ENCODE data around the gene ELL2.

Gene ELL2

DNA sequence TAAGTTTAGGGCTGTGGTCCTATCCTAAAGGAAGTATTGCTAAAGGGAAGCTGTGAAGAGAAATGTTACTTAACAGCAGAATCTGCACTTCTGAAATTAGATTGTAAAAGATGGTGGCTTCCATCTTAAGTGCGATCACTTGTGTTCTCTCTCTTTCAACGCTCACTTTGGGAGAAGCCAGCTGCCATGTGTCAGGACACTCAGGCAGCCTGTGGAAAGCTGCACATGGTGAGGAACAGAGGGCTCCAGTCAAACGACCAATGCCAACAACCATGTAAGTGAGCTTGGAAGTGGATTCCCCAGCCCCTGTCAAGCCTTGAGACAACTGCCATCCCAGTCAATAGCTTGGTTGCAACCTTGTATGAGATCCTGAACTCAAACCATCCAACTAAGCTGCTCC is 87.4 kb downstream of the ELL2 start:
- no peak for DNase-seq

DNA sequence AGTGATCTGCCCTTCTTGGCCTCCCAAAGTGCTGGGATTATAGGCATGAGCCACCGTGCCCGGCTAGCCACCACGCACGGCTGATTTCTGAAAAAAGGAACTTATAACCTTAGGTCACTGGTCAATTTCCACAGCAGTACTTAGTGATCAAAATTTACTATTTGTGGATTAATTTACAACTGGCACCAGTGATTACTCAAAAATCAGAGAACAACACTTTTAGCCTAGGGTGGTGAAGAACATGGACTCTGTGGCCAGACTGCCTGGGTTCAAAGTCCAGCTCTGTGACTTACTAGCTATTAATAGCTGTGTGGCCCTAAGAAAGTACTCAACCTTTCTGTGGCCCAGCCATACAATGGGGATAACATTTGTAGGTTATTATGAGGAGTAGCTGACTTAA is 88.3 kb downstream of the ELL2 start:
- no peak for DNase-seq

DNA sequence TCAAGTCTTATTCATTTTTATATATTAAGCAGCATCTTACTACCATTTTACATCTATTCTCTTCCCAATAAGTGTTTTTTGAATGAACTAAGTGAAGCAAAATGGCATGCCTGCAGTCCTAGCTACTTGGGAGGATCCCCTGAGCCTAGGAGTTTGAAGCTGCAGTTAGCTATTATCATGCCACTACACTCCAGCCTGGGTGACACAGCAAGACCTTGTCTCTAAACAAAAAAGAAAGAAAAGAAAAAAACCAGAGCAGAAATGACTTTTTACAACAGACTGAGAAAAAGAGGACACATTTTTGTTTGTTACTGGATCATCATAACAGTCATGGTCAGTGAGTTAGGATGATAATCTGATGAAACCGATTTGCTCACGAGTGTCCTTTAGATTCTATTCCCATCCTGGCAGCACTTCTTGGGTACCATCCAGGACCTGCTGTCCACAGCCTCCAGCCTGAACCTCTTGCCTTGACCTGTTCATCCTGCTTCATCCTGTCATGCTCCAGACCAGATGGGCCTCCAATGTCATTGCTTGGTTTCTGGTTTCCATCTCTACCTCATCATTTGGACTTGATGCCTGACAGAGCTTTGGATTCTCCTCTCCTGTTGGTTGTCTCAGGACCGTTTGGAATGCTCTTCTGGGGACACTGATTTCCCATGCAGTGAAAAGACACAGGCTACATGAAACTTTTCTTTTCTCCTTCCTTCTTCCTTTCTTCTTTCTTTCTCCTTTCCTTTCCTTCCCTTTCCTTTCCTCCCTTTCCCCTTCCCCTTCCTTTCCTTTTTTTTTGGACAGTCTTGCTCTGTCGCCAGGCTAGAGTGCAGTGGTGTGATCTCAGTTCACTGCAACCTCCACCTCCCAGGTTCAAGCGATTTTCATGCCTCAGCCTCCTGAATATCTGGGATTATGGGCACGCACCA is 89.0 kb downstream of the ELL2 start:
- no peak for DNase-seq

DNA sequence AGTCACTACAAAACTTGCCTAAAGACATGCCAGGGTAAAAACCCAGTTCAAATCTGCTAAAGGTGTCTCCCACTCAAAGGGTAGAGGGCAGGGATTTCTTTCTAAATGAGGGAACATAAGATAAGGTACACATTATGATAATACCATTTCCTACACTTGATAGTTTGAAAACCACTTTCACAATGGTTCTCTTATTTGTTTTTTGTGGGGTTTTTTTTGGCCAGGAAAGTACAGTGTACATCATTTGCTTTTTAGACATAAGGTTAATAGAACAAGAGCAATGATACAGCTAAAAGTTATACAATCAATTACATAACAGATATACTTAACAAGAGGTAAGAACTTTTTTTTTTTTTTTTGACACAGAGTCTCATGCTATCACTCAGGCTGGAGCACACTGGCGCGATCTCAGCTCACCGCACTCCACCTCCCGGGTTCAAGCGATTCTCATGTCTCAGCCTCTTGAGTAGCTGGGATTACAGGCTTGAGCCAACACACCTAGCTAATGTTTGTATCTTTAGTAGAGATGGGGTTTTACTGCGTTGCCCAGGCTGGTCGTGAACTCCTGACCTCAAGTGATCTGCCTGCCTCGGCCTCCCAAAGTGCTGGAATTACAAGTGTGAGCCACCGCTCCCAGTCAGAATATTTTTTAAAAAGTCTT is 90.4 kb downstream of the ELL2 start:
- no peak for DNase-seq

DNA sequence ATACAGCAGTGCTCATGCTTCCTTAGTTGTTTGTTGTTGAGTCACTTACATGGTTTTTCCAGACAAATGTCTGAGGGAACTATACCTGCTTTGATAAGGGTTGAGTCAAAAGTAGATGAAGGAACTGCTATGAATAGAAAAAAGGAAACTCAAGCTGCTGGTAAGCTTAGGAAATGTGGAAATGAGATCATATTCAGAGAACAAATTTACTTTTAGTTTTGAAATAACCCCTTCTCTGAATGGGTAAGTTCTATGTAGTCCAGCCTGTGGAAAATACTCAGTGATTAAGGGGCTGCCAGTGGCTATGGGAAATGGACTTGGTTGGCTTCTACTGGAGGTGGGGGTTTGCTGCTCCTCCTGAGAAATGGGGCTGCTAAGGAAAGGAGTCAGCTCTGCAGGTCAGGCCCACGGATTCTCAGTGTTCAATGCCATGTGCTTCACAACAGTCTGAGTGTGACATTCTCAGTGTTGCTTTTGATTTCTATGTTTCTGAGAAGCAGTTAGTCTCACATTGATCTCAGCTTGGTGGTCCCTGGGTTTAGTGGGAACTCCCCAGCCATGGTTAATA is 91.5 kb downstream of the ELL2 start:
- DNase-seq: peak; percentile 26 to 42

DNA sequence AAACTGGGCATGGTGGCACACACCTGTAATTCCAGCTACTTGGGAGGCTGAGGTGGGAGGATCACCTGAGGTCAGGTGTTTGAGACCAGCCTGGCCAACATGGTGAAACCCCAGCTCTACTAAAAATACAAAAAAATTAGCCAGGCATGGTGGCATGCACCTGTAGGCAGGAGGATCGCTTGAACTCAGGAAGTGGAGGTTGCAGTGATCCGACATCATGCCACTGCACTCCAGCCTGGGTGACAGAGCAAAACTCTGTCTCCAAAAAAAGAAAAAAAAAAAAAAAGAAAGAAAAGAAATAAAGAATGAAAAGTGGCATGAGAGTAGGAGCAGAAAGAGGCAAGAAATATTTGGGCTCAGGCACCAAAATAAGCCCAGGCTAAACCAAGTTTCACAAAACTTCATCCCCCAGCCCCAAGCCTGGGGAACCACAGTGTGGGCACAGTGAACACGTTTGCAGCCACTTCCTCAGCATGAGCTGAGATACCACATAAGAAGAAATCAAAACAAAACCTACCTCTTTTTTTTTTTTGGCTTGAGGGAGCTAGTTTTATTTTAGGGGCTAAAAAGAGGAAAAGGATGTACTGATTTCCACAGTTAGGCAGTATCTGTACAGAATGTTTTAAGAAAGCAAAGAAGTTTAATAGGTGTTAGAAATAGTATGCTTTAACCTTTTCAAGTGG is 92.3 kb downstream of the ELL2 start:
- peak in 1 of 2 donors; percentile 33 for DNase-seq

DNA sequence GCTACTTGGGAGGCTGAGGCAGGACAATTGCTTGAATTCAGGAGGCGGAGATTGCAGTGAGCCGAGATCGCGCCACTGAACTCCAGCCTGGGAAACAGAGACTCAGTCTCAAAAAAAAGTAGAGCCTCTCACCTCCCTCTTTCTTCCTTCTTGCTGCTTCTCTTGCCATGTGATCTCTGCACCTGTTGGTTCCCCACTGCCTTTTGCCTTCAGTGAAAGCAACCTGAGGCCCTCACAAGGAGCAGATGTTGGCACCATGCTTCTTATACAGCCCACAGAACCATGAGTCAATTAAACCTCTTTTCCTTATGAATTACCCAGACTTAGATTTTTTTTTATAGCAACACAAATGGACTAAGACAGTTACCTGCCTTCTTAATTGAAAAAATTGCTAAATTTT is 93.5 kb downstream of the ELL2 start:
- DNase-seq: no peak

DNA sequence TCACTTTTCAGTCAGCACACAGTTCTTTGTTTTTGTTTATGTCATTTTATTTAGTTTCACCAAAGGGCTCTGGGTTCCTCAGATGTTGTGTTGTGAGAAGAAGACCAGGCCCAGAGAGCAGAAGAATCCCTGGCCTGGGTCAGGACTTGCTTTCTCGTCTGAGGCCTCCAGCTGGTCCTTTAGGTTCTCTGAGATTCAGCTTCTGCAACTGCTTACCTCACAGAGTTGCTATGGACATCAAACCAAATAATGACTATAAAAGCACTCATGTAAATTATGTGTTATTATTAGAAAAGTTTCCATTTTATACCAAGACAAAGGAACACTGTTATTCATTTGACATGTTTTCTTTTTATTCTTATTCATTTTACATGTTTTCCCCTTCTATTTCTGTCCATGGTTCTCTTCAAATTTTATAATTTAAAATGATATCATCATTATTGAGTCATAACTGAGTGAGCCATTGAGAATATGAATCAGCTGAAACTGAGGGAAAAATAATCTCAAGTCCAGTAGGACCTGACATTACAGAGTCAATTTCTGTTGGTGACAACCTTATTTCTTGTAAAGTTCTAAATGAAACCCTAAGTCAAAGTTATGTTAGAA is 95.1 kb downstream of the ELL2 start:
- DNase-seq: no peak

DNA sequence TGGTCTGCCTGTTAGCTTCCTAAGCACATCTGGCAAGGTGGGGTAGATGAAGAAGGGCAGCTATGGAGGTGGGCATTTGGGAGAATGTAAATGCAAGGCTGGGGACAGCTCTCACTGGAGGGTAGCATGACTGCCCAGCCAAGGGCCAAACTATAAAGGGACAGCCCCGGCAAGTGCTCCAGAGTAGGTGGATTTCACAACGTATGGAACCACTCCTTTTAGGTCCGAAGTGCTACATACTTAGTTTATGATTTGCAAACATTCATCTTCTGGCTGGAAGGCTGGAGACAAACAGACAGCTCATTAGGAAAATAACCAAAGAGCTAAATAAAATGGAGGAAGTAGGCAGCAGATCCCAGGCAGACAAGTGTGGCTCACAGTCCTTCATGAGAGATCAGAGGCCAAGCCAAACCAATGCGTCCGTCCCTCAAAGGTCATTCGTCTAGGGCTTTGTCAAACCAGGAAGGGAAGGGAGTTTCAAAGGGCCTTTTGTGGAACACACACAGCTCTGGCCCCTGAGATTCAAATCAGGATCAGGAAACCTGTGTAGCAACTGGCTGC is 96.6 kb downstream of the ELL2 start:
- no peak for DNase-seq

DNA sequence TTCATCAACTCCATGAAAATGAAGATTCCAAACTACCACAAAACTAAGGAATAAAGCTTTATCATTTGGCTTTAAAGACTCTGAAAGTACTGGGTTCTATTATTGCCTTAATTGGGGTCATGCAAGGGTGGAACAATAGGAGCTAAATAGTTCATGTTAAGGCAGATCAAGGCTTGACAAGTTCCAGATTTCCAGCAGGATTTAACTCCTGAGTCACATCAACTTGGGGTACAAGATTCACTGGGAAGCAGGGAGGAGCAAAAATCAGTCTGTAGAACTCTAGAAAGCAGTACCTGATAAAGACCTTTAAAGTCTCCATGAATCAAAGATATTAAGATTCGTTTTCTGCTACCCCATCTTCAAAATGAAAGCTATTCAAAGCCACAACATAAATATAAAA is 97.2 kb downstream of the ELL2 start:
- no peak for DNase-seq

DNA sequence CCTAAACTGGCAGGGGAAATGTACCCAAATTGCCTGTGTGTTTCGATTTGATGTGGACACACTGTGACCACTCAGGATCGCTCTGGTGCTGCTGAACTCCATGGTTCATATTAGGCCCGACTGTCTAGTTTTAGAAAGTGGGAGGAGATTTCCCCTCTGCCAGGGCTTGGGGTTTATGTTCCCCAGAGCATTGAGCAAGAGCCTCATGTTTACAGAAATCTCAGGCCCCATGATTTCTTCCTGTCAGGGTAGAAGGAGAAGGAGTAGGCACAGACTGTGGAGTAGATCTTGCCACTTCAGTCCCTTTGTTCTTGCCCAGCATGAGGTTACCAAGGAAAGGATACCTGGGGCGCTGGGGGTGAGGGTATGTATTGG is 98.3 kb downstream of the ELL2 start:
- no peak for DNase-seq

DNA sequence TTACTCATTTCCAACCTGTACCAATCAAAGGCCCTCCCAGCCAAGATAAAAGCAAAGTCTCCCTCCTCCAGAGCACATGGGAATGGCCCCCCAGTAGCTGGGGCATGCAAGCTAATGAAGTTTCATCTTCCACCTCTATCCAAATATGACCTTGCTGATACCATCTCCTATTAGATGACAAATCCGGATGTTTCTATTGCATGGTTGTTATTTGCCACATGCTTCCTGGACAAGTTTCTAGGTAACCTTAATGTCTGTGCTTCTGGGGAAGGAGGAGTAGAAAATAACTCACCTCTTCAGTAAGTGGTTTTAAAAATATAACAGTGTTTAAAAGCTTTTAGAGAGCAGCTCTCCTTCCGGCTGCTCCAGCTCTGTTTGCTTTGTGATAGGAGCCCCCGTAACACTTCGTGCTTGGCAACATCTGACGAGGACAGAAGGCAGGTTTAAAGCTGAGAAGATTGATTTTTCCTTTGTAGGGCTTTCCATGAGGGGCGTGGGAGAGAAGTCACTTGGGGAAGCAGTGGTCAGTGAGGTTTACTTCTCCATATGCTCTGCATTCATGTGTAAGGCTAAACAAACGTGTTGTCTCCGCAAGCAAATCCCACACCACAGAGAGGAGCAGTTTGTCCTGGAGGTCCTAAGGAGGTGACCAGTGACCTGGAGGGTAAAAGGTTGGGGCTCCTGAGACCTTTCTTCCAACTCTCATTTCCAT is 98.8 kb downstream of the ELL2 start:
- no peak for DNase-seq

DNA sequence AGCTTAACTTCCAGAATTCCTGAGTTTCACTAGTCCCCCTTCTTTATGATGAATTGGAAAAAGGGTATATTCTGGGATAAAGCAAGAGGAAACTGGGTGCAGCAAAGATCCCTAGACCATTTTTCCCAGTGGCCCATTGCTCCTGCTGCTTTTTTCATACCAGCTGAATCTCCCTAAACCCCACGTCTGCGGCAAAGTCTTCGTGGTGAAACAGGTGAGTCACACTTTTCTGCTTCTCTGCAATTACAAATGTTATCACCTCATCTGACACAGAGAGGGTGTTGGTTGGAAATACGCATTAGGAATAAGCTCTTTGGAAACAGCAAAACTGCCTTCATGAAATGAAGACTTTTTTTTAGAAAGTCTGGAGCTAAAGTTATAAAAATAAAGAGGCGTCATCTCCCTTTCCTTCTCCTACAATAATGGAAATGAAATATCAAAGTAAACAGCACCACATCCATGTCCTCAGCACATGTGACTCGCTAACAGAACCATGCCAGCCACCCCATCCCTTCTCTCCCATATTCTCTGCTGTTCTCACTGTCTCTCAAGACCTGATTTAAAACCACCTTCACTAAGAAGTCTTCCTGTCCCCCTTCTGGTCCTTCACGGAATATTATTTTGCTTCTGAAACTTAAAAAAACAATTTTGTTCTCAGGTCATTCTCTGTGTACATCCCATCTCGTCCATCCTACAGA is 99.6 kb downstream of the ELL2 start:
- DNase-seq: no peak

DNA sequence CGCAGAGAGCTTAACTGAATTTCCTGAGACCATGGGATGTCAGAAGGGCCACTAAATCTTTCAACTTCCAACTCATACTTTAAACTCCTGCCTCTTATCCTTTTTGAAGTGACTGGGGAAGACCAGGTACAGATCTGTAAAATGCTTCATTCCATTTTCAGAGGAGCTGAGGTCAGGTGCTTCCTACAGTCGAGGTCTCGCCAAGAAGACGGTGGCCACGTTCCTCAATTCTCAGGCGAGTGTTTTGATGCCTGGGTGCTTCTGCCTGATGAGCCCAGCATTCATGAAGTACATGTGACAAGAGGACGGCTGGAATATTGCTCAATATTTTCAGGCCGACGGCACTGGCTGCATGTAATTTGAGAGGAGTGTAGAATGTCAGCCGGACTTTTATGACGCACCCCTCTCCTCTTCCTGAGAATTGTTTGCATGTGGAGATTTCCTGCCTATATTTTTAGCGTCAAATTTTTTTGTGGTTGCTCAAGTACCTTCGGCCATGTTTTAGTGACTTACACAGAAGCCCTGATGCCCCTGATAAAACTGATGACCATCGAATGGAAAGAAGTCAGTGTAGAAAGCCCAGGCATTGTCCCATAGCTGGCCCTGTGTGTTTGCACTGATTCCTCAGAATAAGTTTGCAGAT is 100.3 kb downstream of the ELL2 start:
- DNase-seq: no peak

DNA sequence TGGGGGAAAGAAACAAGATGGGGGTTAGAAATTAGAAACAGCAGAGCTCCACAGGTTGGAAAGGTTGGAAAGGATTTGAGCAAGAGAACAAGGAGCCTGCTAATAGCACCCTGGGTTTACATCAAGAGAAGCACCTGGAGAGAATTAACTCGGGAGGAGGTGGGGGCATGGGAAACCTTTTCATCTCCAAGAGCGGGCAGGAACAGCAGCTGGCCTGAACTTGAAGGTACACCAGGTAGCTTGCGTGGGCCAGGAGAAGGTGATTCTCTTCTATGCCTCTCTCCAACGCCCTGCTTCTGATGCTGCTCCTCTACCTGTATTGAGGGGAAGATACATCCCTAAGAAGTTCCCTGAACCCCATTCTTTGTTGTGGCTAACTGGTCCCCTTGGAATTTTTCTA is 102.0 kb downstream of the ELL2 start:
- no peak for DNase-seq

DNA sequence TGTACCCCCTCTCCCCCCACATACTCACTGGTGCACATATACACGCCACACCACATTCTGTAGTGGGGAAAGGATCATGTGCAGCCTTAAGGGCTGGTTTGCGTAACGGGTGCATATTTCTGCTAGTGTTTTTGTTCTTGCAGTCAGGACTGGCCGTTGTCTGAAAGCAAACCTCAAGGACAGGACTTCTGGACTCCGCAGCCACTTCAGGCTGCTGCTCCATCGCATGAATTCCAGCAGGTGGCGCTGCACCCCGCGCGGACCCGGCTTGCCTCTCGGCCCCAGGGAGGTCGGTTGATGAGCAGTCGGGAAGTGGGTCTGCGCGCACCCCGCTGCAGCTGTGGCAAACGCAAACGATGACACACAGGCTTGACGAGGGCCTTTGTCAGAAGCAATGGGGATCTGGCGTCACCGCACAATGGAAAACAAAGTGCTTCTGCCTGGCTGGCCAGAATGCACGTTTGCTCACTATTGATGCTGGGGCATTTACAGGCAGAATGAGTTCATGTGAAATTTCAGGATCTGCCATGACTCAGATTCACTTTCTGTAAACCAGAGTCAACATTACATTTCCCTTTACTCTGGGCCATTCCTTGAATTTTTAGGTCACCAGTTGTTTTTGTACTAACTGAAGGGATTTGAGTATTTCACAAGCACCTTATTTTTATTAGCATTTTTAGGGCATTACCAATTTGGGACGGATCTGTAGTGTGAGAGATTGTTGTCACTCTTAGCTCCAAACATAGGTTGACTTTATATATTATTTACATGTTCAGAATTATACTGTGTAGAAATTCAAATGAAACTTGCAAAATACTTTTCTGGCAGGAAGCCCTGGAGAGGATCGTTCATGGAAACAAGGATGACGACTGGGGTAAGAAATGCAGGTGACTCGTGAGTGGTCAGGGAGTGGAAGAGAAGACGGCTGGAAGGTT is 102.7 kb downstream of the ELL2 start:
- peak; percentile 90 to 95 for DNase-seq

DNA sequence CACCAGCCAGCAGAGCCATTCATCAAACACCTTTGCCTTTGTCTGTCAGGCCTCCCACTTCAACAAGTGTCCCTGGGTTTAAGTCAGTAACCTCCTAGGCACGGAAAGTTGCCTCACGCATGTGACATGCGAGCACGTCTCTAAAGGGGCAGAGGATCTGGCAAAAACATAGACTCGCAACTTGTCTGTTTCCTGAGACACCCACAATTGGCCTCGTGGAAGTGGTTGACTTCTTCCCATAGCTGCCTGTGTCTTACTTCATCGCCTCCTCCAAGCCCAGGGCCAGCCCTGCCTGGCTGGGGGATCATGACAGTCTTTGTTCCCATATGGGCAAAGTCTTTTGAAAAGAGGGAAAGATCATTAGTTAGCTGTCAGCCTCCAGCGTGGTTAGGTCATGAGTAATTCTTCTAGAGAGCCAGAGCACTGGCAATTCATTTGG is 103.6 kb downstream of the ELL2 start:
- no peak for DNase-seq

DNA sequence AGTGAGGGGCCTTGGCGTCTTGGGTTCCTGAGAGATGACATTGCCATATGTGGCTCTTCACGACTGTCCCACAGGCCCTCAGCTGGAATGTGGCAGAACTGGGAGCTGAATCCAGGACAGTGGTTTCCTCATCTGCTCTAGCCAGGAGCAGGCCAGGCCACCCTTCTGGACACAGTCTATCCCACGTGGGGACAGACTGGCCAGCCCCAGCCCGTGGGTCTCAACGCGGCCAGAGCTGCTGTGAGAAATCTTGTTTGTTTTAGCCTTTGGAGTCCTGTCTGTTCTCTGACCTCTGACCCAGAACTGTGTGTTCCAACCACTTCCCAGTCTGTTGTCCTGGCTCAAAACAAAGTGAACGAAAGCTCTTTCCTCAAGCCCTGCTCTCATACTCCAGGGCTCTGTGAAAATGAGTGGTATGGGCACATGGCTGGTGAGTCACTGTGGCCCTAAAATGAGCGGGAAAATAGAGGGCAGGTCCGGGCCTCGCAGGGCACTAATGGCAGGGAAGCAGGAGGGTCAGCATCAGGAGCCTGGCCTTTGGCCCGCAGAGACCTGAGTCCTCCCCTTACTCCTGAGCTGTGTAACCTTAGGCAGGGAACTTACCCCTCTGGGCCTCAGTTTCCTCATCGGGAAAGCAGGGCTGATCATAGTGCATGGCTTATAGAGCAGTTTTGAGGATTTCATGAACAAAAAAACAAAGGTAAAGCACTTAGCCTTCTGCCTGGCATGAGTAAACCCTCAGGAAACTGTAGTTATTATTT is 104.3 kb downstream of the ELL2 start:
- DNase-seq: no peak

DNA sequence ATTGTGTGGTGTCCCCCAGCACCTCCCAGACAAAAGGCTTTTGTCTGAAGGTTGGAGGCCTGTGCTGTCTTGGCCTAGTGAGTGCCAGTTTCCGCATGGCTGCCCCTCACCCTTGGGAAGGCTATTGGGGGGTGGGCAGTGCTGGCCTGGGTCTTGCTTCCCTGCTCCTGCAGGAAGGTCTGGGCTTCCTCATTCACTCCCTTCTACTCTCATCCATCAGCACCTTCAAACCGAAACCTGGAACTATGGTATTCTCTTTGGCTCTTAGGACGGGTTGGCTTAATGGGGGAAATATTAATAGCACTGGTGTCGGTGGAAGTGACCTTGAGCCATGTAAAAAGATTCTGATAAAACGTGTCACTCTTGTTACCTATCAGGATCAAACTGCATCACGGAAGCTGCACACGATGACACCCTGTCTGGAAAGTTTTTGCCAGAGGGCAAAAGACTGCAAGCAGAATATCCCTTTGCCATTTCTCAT is 105.1 kb downstream of the ELL2 start:
- no peak for DNase-seq

Measured in stimulated activated CD4-positive, alpha-beta T cell treated with anti-CD3 and anti-CD28 coated beads, Interleukin-2, amount 100 ng/mL, for 48 hours (primary cell).